ENCODE measurements around the gene TDRD6. TPM values are rescaled to one million over a fixed set of nuclear protein-coding genes. Genes with fewer than 3 reads are reported as not detected.

The TDRD6 gene
- total and polyA plus RNA-seq, 2 donors (not counting 1 experiment from before 2014, with no cell fraction given): 0.01 to 0.33 TPM

GRCh38 chr6:46667377-46667776 is 20.3 kb upstream of the TDRD6 start:
- H4K20me1 ChIP-seq (ENCODE audit: control insufficient read depth, extremely low read depth, insufficient read depth, low read length): no peaks in the 10 kb centered on the region
- H3K79me2 ChIP-seq (ENCODE audit: control insufficient read depth, insufficient read depth, low read length): no peaks in the 10 kb centered on the region
- H3K27me3 ChIP-seq (ENCODE audit: control insufficient read depth, insufficient read depth, low read length): no peaks in the 10 kb centered on the region
- H3K36me3 ChIP-seq (ENCODE audit: control insufficient read depth, insufficient read depth, low read length): no peaks in the 10 kb centered on the region
- no peaks in the 10 kb centered on the region for H3K4me1 ChIP-seq (ENCODE audit: control insufficient read depth, extremely low read depth, insufficient read depth, low read length)
- H3K27ac ChIP-seq (ENCODE audit: insufficient read depth, low read length): no peak overlapping the region
- H3K9ac ChIP-seq (ENCODE audit: insufficient read depth, low read length): no peak overlapping the region
- TF ChIP-seq EZH2 (IDR thresholded peaks at IDR 0.05; ENCODE audit: low read length, missing control alignments) (no peak), CTCF (conservative IDR thresholded peaks at IDR 0.05 in 1 of 2, IDR thresholded peaks at IDR 0.05 in 1 of 2; ENCODE audit: low read depth in 1 of 2, low read length in 2 of 2) (no peak)
- no peak for DNase-seq (ENCODE audit: low read depth in 2 of 2)
- no peak overlapping the region for H2AFZ ChIP-seq (ENCODE audit: low read length)
- no peak overlapping the region for H3K4me2 ChIP-seq (ENCODE audit: extremely low read depth, insufficient read depth, low read length)
- no peaks in the 10 kb centered on the region for H3K9me3 ChIP-seq (ENCODE audit: control insufficient read depth, insufficient read depth, low read depth, low read length)
- H3K4me3 ChIP-seq (replicated peaks in 1 of 4; ENCODE audit: control extremely low read depth in 1 of 4, insufficient read depth in 1 of 4, low read depth in 3 of 4, low read length in 4 of 4): no peak overlapping the region

GRCh38 chr6:46674410-46674809 is 13.3 kb upstream of the TDRD6 start:
- Histone ChIP-seq H4K20me1 (ENCODE audit: control insufficient read depth, extremely low read depth, insufficient read depth, low read length) (no peaks in the 10 kb centered on the region), H3K27ac (ENCODE audit: insufficient read depth, low read length) (no peak overlapping the region), H3K9me3 (ENCODE audit: control insufficient read depth, insufficient read depth, low read depth, low read length) (no peaks in the 10 kb centered on the region), H3K79me2 (ENCODE audit: control insufficient read depth, insufficient read depth, low read length) (no peaks in the 10 kb centered on the region), H3K4me2 (ENCODE audit: extremely low read depth, insufficient read depth, low read length) (no peak overlapping the region), H3K4me1 (ENCODE audit: control insufficient read depth, extremely low read depth, insufficient read depth, low read length) (no peaks in the 10 kb centered on the region), H3K9ac (ENCODE audit: insufficient read depth, low read length) (no peak overlapping the region), H3K27me3 (ENCODE audit: control insufficient read depth, insufficient read depth, low read length) (no peaks in the 10 kb centered on the region), H3K4me3 (replicated peaks in 1 of 4; ENCODE audit: control extremely low read depth in 1 of 4, insufficient read depth in 1 of 4, low read depth in 3 of 4, low read length in 4 of 4) (no peak overlapping the region), H3K36me3 (ENCODE audit: control insufficient read depth, insufficient read depth, low read length) (no peaks in the 10 kb centered on the region), H2AFZ (ENCODE audit: low read length) (no peak overlapping the region)
- DNase-seq (ENCODE audit: low read depth in 2 of 2): no peak
- TF ChIP-seq EZH2 (IDR thresholded peaks at IDR 0.05; ENCODE audit: low read length, missing control alignments) (no peak), CTCF (conservative IDR thresholded peaks at IDR 0.05 in 1 of 2, IDR thresholded peaks at IDR 0.05 in 1 of 2; ENCODE audit: low read depth in 1 of 2, low read length in 2 of 2) (no peak)

GRCh38 chr6:46676604-46677313 is 10.9 kb upstream of the TDRD6 start:
- Histone ChIP-seq H3K4me3 (replicated peaks in 1 of 4; ENCODE audit: control extremely low read depth in 1 of 4, insufficient read depth in 1 of 4, low read depth in 3 of 4, low read length in 4 of 4) (no peak overlapping the region), H3K4me1 (ENCODE audit: control insufficient read depth, extremely low read depth, insufficient read depth, low read length) (no peaks in the 10 kb centered on the region), H3K79me2 (ENCODE audit: control insufficient read depth, insufficient read depth, low read length) (no peaks in the 10 kb centered on the region)

More at GRCh38 chr6:46676604-46677313, 10.9 kb upstream of the TDRD6 start:
- H3K9me3 ChIP-seq (ENCODE audit: control insufficient read depth, insufficient read depth, low read depth, low read length): no peaks in the 10 kb centered on the region
- no peaks in the 10 kb centered on the region for H3K36me3 ChIP-seq (ENCODE audit: control insufficient read depth, insufficient read depth, low read length)
- no peak overlapping the region for H2AFZ ChIP-seq (ENCODE audit: low read length)
- TF ChIP-seq EZH2 (IDR thresholded peaks at IDR 0.05; ENCODE audit: low read length, missing control alignments) (no peak), CTCF (conservative IDR thresholded peaks at IDR 0.05 in 1 of 2, IDR thresholded peaks at IDR 0.05 in 1 of 2; ENCODE audit: low read depth in 1 of 2, low read length in 2 of 2) (no peak)
- DNase-seq (ENCODE audit: low read depth in 2 of 2): no peak
- H4K20me1 ChIP-seq (ENCODE audit: control insufficient read depth, extremely low read depth, insufficient read depth, low read length): no peaks in the 10 kb centered on the region
- H3K27ac ChIP-seq (ENCODE audit: insufficient read depth, low read length): no peak overlapping the region
- H3K9ac ChIP-seq (ENCODE audit: insufficient read depth, low read length): no peak overlapping the region
- H3K27me3 ChIP-seq (ENCODE audit: control insufficient read depth, insufficient read depth, low read length): no peaks in the 10 kb centered on the region
- H3K4me2 ChIP-seq (ENCODE audit: extremely low read depth, insufficient read depth, low read length): no peak overlapping the region
